GM12878 (cell line): ENCODE measurements around the gene OTULIN.

Experiments used
- ATF7 ChIP-seq: fragments of 450-650 bp; IDR thresholded peaks from 2 replicates; pipeline ENCODE4 v1.6.1; 2016; ENCODE audit warnings: low read depth, mild to moderate bottlenecking
- FOXM1 ChIP-seq: IDR thresholded peaks from 2 replicates; pipeline ENCODE4 v1.6.1; 2012; ENCODE audit warnings: low read depth, mild to moderate bottlenecking, inconsistent platforms, low read length, moderate library complexity
- KAT2A ChIP-seq: conservative IDR thresholded peaks from 2 replicates; pipeline ENCODE4 v1.6.1; 2011; ENCODE audit warnings: low read depth, low read length; ENCODE audit not compliant: control insufficient read depth
- KDM1A ChIP-seq: fragments of 200-600 bp; sonication (generic); IDR thresholded peaks from 2 replicates; pipeline ENCODE4 v1.6.1; 2016; ENCODE audit warnings: borderline replicate concordance
- SP1 ChIP-seq: IDR thresholded peaks from one replicate; pipeline ENCODE4 v1.6.1; 2011; ENCODE audit warnings: low read depth, low read length
- ZNF207 ChIP-seq: fragments of 450-650 bp; IDR thresholded peaks from 2 replicates; pipeline ENCODE4 v1.6.1; 2014; ENCODE audit warnings: antibody characterized with exemption, mild to moderate bottlenecking, borderline replicate concordance

DNA sequence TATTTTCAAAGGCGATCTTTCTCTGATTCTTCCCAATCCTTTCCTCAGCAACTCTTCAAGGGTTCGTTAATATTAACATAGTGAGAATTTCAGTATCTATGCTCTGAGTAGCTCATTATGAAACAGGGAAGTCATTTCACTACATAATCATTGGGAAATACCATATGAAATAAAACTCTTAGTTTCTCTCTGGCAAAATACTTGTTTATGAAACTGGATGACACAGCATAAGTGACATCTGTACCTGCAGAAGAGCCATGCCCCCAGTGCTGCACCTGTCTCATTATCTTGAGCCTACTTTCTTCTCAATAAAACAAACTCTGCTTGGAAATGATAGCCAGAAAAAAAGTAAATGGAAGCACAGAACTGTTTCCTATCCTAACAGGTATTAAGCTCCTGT is 33.8 kb upstream of the OTULIN start:
- TF ChIP-seq FOXM1 (no peak), SP1 (no peak), ATF7 (no peak), ZNF207 (no peak), KAT2A (no peak), KDM1A (no peak)
